SK-N-SH (cell line): ENCODE data around the gene GVQW3. TPM values are rescaled to one million over a fixed set of nuclear protein-coding genes. Genes with fewer than 3 reads are reported as not detected.

ENCODE experiments used
- CTCF ChIA-PET: fragments of 300-600, 350-600 bp; formaldehyde crosslinking; extraction: SDS; loops from one replicate; lab custom pipeline; 2021; lab: Yijun Ruan, JAX
- POLR2A ChIA-PET: fragments of 350-600 bp; sonication (Branson Sonifier 250); formaldehyde crosslinking; extraction: SDS; loops from one replicate; lab custom pipeline; 2020; ENCODE audit warnings: antibody characterized with exemption, inconsistent platforms; lab: Yijun Ruan, JAX
- DNase-seq: peaks from one replicate; pipeline ENCODE4 v3.0.0; 2012
- H2AFZ ChIP-seq: fragments of 200-600 bp; sonication (generic); 2 replicates; pipeline ENCODE4 v1.8.1; 2016; ENCODE audit warnings: antibody characterized with exemption, mild to moderate bottlenecking, low read depth
- H3F3A ChIP-seq: fragments of 200-600 bp; sonication (generic); replicated peaks from 2 replicates; pipeline ENCODE3; 2016; ENCODE audit warnings: antibody characterized with exemption, mild to moderate bottlenecking; ENCODE audit not compliant: insufficient read depth
- H3K27ac ChIP-seq, 2 experiments: fragments of 200-500 bp in 1 of 2; fragments of 200-600 bp in 1 of 2; sonication (Bioruptor generic) in 1 of 2; sonication (generic), shearing (Covaris generic) in 1 of 2; 2 replicates each; pipeline versions ENCODE4 v1.5.1 to v1.6.1; 2014 to 2016; ENCODE audit warnings: low read depth in 2 of 2, inconsistent platforms in 1 of 2, low read length in 1 of 2, mild to moderate bottlenecking in 1 of 2, mixed read lengths in 1 of 2
- H3K27me3 ChIP-seq: fragments of 200-600 bp; sonication (generic), shearing (Covaris generic); 2 replicates; pipeline ENCODE4 v1.6.1; 2016; ENCODE audit warnings: mixed run types; ENCODE audit not compliant: insufficient read depth
- H3K36me3 ChIP-seq, 2 experiments: fragments of 200-500 bp in 1 of 2; fragments of 200-600 bp in 1 of 2; sonication (Bioruptor generic) in 1 of 2; sonication (generic) in 1 of 2; replicated peaks in 1 of 2; 2 replicates each; pipeline versions ENCODE3 to v1.5.1; 2014 to 2016; ENCODE audit warnings: low read length in 1 of 2, mild to moderate bottlenecking in 1 of 2; ENCODE audit not compliant: insufficient read depth in 2 of 2, control insufficient read depth in 1 of 2
- H3K4me1 ChIP-seq, 2 experiments: fragments of 200-500 bp in 1 of 2; fragments of 200-600 bp in 1 of 2; sonication (Bioruptor generic) in 1 of 2; sonication (generic), shearing (Covaris generic) in 1 of 2; 2 replicates each; pipeline versions ENCODE4 v1.5.1 to v1.6.1; 2014 to 2016; ENCODE audit warnings: low read depth in 1 of 2, low read length in 1 of 2, mixed run types in 1 of 2; ENCODE audit not compliant: insufficient read depth in 2 of 2, control insufficient read depth in 1 of 2
- H3K4me2 ChIP-seq: fragments of 200-600 bp; sonication (generic), shearing (Covaris generic); 2 replicates; pipeline ENCODE4 v1.6.1; 2017; ENCODE audit warnings: mixed run types
- H3K4me3 ChIP-seq, 2 experiments: fragments of 200-500 bp in 1 of 2; fragments of 200-600 bp in 1 of 2; sonication (Bioruptor generic) in 1 of 2; sonication (generic), shearing (Covaris generic) in 1 of 2; 2 replicates each; pipeline versions ENCODE4 v1.5.1 to v1.8.1; 2014 to 2016; ENCODE audit warnings: low read depth in 2 of 2, inconsistent platforms in 1 of 2, low read length in 1 of 2, mild to moderate bottlenecking in 1 of 2, mixed read lengths in 1 of 2, moderate library complexity in 1 of 2
- H3K79me2 ChIP-seq: fragments of 200-600 bp; sonication (generic); 2 replicates; pipeline ENCODE4 v1.8.1; 2017; ENCODE audit warnings: mild to moderate bottlenecking; ENCODE audit not compliant: insufficient read depth
- H3K9ac ChIP-seq: fragments of 200-600 bp; sonication (generic); 2 replicates; pipeline ENCODE4 v1.6.1; 2017; ENCODE audit warnings: mixed run types
- H3K9me2 ChIP-seq: fragments of 200-600 bp; sonication (generic); 2 replicates; pipeline ENCODE4 v1.6.1; 2017; ENCODE audit warnings: mixed run types
- H3K9me3 ChIP-seq: fragments of 200-600 bp; sonication (generic); 2 replicates; pipeline ENCODE4 v1.6.1; 2017; ENCODE audit warnings: mixed run types, mild to moderate bottlenecking, moderate library complexity
- H4K20me1 ChIP-seq: fragments of 200-600 bp; sonication (generic); 2 replicates; pipeline ENCODE4 v1.6.1; 2017; ENCODE audit warnings: mild to moderate bottlenecking, mixed run types; ENCODE audit not compliant: insufficient read depth
- EP300 ChIP-seq, 2 experiments: IDR thresholded peaks; 2 replicates each; pipeline versions ENCODE4 v1.4.0 to v1.6.1; 2012; ENCODE audit warnings: borderline replicate concordance in 1 of 2, low read depth in 1 of 2, low read length in 1 of 2
- GABPA ChIP-seq: IDR thresholded peaks from 2 replicates; pipeline ENCODE4 v1.4.0; 2012; ENCODE audit warnings: low read depth, mild to moderate bottlenecking
- MXI1 ChIP-seq: IDR thresholded peaks from 2 replicates; pipeline ENCODE4 v1.6.1; 2012; ENCODE audit warnings: mild to moderate bottlenecking, low read depth, low read length, improper control_type of control experiment
- NRF1 ChIP-seq: IDR thresholded peaks from 2 replicates; pipeline ENCODE4 v1.6.1; 2012; ENCODE audit warnings: low read depth, mild to moderate bottlenecking, low read length
- TAF1 ChIP-seq: IDR thresholded peaks from 2 replicates; pipeline ENCODE4 v1.6.1; 2012; ENCODE audit warnings: low read depth, mild to moderate bottlenecking, low read length, moderate library complexity, borderline replicate concordance
- USF2 ChIP-seq: fragments of 150-350 bp; IDR thresholded peaks from 2 replicates; pipeline ENCODE4 v1.6.1; 2017; ENCODE audit warnings: antibody characterized with exemption, low read length, low read depth, borderline replicate concordance
- ZBTB33 ChIP-seq: IDR thresholded peaks from 2 replicates; pipeline ENCODE4 v1.4.0; 2012; ENCODE audit warnings: low read depth, borderline replicate concordance
- WGBS: methylation state at CpG from one replicate; pipeline ENCODE4 v1.1.6; 2017; ENCODE audit warnings: low lambda C conversion rate; 5-methylcytosine and 5-hydroxymethylcytosine counted together
- polyA plus RNA-seq, 3 experiments: library from polyadenylated mRNA; depleted of rRNA; stranded (reverse); fragments of >200 nt; gene quantifications; 2 replicates each; pipeline ENCODE4 v1.2.3, GENCODE V29; 2012

GVQW3 gene
- polyA plus RNA-seq, 1 of the 3 experiments (the other 2 are of a cell fraction): 2.3 TPM

GRCh38 chr11:76445121-76446084 lies 64.3 kb downstream of the GVQW3 start (continued):
- TF ChIP-seq USF2: no peak

- ChIA-PET POLR2A (no interaction called here), CTCF (interaction anchor here (1.2 kb wide), 1 partner anchor 11 kb away, joined by 5 read pairs; no protein-coding TSS in a partner anchor)
- WGBS: 94% methylated on average over 2 of the region's 2 CpGs
- H4K20me1 ChIP-seq: peaks cover 8% of the 10 kb centered on the region
- H3K4me1 ChIP-seq: peaks cover 2 to 5% of the 10 kb centered on the region in 2 experiments; a peak in 3 of 4 replicates
- no peak for DNase-seq
- no peaks in the 10 kb centered on the region for H3K9me2 ChIP-seq
- H3K9me3 ChIP-seq: no peaks in the 10 kb centered on the region
- no peak overlapping the region for H3K27ac ChIP-seq
- peaks cover 53% of the 10 kb centered on the region for H3K79me2 ChIP-seq
- H3K9ac ChIP-seq: no peak overlapping the region
- TF ChIP-seq TAF1: no peak
- no peak overlapping the region for H3K4me3 ChIP-seq
- H3K4me2 ChIP-seq: no peak overlapping the region
- no peaks in the 10 kb centered on the region for H3K27me3 ChIP-seq
- H3F3A ChIP-seq: no peaks in the 10 kb centered on the region
- H2AFZ ChIP-seq: no peak overlapping the region
- H3K36me3 ChIP-seq: peaks cover 47 to 52% of the 10 kb centered on the region in 2 experiments
Measured at GRCh38 chr11:76448506-76448905, 67.4 kb downstream of the GVQW3 start.

- peaks cover 12% of the 10 kb centered on the region; the same call in 1 of the 2 replicates for H3K79me2 ChIP-seq
- no peaks in the 10 kb centered on the region for H3K9me2 ChIP-seq
- H3K36me3 ChIP-seq: peaks cover 59 to 64% of the 10 kb centered on the region in 2 experiments
- H3K9me3 ChIP-seq: no peaks in the 10 kb centered on the region
- no peak overlapping the region for H3K4me2 ChIP-seq
- 93% methylated on average over 6 of the region's 6 CpGs for WGBS
- H2AFZ ChIP-seq: no peak overlapping the region
- peaks cover 0 to 9% of the 10 kb centered on the region in 2 experiments; a peak in 2 of 4 replicates for H3K4me1 ChIP-seq
- H4K20me1 ChIP-seq: no peaks in the 10 kb centered on the region
- TF ChIP-seq MXI1: no peak
- no peak for TF ChIP-seq GABPA
- no peak for TF ChIP-seq NRF1
- no peak overlapping the region for H3K27ac ChIP-seq
- H3K9ac ChIP-seq: no peak overlapping the region
- POLR2A ChIA-PET: no interaction called here
- no peaks in the 10 kb centered on the region for H3F3A ChIP-seq
- CTCF ChIA-PET: interaction anchor here (1.5 kb wide), 1 partner anchor 15 kb away, joined by 3 read pairs; no protein-coding TSS in a partner anchor
- H3K27me3 ChIP-seq: no peaks in the 10 kb centered on the region
- DNase-seq: no peak
- no peak overlapping the region for H3K4me3 ChIP-seq
Measured at GRCh38 chr11:76453248-76453647, 72.1 kb downstream of the GVQW3 start.

GRCh38 chr11:76455331-76455730 lies 74.2 kb downstream of the GVQW3 start:
- no peak for DNase-seq

More at GRCh38 chr11:76455331-76455730, 74.2 kb downstream of the GVQW3 start:
- no peak overlapping the region for H3K4me3 ChIP-seq
- CTCF ChIA-PET: interaction anchor here (1.0 to 1.3 kb wide), 2 partner anchors 13 to 267 kb away, joined by 3 read pairs; no protein-coding TSS in a partner anchor
- no peak overlapping the region for H3K27ac ChIP-seq
- H3K9me3 ChIP-seq: no peaks in the 10 kb centered on the region
- TF ChIP-seq ZBTB33 (no peak), NRF1 (no peak), EP300 (IDR thresholded peaks at IDR 0.05; ENCODE audit: borderline replicate concordance in 1 of 2, low read depth in 1 of 2, low read length in 1 of 2) (no peak)
- no peaks in the 10 kb centered on the region for H3K27me3 ChIP-seq
- no peak overlapping the region for H2AFZ ChIP-seq
- peaks cover 0 to 9% of the 10 kb centered on the region in 2 experiments; a peak in 2 of 4 replicates for H3K4me1 ChIP-seq
- no peaks in the 10 kb centered on the region for H3K9me2 ChIP-seq
- H4K20me1 ChIP-seq: no peaks in the 10 kb centered on the region; the same call in 1 of the 2 replicates
- H3K4me2 ChIP-seq: no peak overlapping the region
- H3F3A ChIP-seq: no peaks in the 10 kb centered on the region
- peaks cover 6% of the 10 kb centered on the region; the same call in 1 of the 2 replicates for H3K79me2 ChIP-seq
- H3K36me3 ChIP-seq: peaks cover 60 to 64% of the 10 kb centered on the region in 2 experiments
- WGBS: 98% methylated on average over 2 of the region's 2 CpGs
- POLR2A ChIA-PET: no interaction called here
- no peak overlapping the region for H3K9ac ChIP-seq
